GM18517 (cell line): ENCODE data around the gene RBM24.
"Not testable (repeated sequence)": the region's sequence is repeated elsewhere in the genome, so short reads cannot be mapped to it uniquely, and the experiment has no call there.

Experiments used
- ATAC-seq: cut with Tn5 transposase; IDR thresholded peaks from one replicate; pipeline ENCODE4 v1.9.1; 2021; ENCODE audit warnings: mild to moderate bottlenecking, moderate library complexity; ENCODE audit not compliant: unreplicated experiment

RBM24 gene

DNA sequence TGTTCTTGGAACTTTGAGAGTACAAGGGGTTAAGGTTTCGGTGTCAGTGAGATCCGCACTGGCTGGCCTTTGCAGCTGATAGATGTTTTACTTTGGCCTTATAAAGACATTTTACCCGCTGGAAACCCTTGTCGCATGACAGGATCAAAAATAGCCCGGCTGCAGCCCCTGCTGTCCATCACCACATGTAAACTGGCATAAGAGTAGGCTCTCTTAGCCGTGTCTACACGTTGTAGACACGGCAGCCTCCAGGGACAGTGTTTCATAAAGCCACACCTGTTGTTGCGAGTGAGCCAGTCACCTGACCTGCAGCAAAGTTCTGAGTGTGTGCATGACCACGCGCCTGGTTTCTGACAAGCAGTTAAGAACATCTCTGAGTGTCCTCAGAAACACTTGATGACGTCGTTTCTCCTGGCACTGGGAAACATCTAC lies 8.5 kb downstream of the RBM24 start:
- no peak for ATAC-seq

DNA sequence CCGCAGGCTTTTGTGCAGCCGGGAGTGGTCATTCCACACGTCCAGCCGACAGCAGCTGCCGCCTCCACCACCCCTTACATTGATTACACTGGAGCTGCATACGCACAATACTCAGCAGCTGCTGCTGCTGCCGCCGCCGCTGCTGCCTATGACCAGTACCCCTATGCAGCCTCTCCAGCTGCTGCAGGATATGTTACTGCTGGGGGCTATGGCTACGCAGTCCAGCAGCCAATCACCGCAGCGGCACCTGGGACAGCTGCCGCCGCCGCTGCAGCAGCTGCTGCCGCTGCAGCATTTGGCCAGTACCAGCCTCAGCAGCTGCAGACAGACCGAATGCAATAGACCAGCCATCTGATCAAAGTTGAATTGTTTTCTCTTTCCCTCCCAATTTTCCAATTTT lies 10.6 kb downstream of the RBM24 start:
- no peak for ATAC-seq

DNA sequence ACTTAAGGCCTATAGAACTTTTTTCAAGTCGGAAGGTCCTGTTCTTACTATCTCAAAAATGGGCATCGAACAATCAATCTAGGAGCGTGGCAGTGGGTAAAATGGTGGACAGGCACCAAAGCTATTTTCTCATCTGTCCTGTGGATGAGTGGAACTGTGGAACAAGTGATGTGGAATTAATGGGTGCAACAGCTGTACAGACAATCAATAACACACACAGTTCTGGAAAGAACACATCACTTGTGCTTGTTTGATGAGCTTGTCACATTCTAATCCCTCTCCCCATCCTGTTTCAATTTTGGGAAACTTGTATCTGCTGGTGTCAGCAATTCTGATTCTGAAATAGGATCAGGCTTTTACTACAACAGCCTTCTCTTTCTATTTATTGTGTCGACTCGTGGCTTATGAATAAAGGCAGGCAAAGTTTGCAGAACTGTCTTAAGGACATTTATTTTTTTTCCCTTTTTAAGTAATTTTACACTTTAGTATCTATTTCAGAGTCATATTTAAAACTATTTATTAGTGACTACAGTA lies 11.5 kb downstream of the RBM24 start:
- no peak for ATAC-seq

DNA sequence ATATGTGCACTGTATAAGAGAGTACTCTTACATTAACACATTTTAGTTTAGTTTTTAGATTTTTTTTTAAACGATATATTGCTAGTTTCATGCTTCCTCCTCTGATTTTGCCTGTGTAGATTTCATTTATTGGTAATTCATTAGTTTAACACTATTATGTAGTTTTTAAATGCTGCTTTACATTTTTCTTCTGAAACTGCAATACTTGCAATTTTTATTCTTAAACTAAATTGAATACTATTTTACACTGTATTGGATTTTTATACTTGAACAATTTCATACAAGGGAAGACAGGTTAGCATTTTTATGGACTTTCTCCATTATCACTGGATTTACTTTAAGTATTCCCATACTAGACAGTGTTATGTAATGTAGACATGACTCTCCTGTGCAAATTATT lies 12.2 kb downstream of the RBM24 start:
- no peak for ATAC-seq

DNA sequence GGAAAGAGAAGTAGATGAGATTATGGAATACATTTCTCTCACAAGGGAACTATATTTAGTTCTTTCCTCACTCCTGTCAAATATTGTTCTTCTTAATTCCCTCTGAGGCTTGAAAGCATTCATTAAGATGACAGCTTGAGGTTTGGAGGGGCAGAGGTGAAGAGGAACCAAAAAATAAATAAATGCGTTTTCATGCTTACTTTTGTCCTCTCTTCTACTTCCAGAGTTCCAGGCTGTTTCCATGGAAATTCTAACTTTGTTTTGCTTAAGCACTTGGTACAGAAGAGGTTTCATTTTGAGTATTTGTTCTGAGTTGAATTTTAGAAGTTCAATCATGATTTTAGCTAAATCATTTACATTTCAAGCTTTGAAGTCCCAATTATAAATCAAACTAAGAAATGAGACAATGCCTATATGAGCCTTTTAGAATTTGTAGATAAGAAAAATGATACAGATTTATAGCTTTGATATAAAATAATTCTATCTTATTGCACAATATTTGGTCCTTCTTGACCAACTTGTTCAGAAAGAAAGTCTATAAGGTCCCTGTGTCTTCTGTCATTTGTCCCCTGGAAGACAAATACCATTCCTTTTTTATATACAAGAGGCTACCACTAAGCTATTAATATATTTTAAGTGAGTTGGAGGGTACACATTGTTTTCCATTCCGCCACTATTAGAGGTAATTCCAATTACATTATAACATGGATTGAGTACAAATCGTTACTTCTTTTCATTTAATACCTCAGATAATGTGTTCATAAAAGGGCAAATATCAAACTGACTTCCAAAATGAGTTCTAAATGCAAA lies 16.3 kb downstream of the RBM24 start:
- ATAC-seq: no peak

DNA sequence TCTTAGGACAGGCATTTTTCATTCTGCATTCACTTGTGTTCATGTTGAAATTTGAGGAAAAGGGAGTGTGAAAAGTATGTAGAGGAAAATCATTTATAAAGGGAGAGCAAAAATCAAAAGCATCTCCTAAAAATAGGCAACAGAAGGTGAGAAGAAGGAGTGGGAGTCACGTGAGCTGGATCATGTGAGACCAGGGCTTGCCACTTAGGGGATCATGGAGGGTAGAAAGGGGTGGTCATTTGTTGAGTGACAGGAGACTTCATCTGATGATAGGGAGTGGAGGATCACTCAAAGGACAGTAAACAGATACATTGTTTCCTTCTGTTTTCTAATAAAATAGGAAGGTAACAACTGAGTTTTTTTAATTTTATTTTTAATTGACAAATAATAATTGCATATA lies 17.1 kb downstream of the RBM24 start:
- ATAC-seq: no peak

DNA sequence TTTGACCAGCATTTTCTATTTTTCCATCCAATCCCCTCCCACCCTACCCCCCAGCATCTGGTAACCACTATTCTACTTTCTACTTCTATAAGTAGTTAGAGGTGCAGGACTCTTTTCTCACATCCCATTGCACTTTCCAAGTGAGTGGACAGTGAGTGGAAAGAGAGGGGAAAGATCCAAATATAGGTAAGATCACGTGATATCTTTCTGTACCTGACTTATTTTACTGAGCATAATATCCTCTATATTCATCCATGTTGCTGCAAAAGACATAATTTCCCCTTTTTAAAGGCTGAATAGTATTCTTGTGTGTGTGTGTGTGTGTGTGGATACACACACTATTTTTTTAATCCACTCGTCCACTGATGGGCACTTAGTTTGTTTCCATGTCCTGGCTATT lies 18.1 kb downstream of the RBM24 start:
- ATAC-seq: no peak

DNA sequence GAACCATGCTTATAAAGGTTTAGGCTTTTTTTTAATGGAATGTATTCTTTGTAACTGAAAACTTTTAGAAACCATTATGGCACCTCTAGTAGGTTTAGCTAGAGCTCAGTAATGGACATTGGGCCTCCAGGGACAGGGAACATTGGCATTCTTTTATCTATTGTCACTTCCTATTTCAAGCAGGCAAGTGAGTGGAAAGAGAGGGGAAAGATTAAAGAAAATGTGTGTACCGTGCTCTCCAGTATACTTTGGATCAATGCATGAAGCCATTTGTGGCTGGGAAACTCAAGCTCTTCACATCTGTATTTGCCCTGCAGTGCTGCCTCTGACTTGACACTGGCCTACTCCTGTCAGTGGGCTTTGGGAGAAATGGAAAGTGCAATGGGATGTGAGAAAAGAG lies 18.6 kb downstream of the RBM24 start:
- no peak for ATAC-seq

DNA sequence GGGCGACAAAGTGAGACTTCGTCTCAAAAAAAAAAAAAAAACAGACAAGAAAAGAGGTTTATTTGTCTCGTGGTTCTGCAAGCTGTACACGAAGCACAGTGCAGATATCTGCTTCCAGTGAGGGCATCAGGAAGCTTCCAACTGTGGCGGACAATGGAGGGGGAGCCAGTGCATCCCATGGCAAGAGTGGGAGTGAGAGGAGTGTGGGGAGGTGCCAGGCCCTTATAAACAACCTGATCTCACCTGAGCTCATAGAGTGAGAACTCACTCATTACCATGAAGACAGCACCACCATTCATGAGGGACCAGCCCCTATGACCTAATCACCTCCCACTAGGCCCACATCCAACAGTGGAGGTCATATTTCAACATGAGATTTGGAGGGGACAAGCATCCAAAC lies 19.5 kb downstream of the RBM24 start:
- no peak for ATAC-seq

DNA sequence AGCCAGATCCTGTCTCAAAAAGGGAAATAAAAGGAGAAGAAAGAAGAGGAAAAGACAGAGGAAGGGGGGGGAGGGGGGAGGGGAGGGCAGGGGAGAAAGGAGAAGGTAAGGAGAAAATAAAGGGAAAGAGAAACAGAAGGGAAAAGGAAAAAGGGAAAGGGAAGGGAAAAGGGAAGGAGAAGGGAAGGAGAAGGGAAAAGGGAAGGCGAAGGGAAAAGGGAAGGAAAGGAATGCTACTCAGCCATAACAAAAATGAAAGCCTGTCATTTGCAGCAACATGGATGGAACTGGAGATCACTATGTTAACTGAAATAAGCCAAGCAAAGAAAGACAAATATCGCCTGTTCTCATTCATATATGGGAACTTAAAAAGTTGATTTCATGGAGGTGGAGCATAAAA lies 22.3 kb downstream of the RBM24 start:
- ATAC-seq: no peak

DNA sequence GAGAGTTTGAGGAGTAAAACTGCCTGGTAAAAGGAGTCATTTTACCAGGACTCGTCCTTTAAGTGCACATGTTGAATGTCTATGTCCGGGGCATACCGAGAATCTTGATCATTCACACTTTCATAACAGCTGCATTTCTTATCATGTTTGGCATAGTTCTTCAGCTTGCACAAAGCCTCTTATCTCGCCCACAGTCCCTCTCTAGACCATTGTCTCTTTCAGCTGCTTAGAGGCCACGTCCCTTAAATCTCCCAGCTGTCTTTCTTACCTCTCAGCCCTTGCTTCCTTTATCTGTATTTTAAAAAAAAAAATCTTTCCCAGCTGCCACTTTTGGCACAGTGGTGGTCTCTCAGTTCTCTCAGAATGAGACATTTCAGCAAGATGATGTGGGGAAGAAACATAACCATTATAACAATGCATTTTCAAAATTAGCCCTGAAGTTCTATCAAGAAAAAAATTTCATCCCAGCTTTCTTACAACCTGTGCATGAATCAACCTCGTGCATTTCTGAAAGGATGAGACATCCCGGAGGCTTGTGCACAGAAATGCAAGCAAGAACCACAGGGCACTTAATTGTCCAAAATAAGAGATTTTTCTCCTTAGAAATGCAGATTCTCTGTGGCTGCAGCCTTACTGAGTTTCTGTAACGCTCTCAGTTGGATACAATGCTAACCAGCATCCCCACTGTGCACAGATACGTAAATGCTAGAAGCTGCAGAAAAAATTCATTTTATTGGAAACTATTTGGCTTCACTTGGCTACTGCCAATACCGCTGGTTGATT lies 24.2 kb downstream of the RBM24 start:
- ATAC-seq: no peak

DNA sequence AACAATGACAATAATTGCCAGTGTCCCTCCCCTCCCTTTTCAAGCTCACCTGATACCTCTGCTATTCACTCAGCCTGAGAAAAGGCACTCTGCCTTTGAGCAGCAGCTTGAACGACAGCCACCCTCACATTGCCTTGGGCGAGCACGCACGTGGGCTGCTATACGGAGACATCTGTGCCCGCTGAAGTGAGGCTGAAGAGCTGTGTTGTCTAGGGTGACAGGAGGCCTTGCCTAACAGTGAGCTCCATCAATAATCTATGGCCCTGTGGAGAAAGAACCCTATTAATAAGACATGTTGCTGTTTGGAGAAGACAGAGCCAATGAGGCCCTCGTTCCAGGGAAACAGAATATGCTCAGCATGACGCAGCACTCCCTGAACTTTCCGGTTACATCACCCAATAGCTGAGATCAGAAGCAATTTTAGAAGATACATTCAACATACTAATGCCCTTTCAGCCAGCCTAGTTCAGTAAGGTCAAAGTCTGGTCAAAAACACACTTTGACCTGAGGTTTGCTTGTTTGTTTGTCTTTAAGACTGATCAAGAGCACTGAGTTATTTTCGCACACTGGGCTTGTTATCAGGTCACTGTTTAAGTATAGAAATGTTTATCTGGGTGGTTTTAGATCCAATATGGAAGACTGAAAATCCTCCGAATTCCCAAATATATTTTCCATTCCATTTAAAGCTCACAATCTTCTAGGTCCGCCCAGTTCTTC lies 30.6 kb downstream of the RBM24 start:
- no peak for ATAC-seq

DNA sequence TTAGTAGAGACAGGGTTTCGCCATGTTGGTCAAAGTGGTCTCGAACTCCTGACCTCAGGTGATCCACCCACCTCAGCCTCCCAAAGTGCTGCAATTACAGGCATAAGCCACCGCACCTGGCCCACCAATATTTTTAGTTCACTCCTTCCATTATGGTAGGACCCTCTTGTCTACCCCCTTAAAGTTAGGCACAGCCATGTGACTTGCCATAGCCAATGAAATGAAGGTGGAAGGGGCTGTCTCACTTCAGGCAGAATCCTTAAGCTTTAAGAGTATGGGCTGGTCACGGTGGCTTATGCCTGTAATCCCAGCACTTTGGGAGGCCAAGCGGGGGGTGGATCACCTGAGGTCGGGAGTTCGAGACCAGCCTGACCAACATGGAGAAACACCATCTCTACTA lies 32.1 kb downstream of the RBM24 start:
- ATAC-seq: not testable (repeated sequence)

DNA sequence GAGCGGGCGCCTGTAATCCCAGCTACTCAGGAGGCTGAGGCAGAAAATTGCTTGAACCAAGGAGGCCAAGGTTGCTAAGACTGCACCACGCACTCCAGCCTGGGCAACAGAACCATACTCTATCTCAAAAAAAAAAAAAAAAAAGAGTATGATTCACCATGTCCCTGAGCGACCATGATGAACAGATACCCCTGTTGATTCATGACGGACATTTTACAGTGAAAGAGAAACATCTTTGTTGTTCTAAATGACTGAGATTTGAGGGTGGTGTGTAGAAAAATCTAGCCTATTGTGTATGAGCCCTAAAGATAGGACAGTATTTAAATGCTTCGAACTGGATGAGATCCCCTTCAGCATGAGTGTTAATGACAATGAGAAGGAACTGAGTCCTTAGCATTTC lies 32.8 kb downstream of the RBM24 start:
- no peak for ATAC-seq

DNA sequence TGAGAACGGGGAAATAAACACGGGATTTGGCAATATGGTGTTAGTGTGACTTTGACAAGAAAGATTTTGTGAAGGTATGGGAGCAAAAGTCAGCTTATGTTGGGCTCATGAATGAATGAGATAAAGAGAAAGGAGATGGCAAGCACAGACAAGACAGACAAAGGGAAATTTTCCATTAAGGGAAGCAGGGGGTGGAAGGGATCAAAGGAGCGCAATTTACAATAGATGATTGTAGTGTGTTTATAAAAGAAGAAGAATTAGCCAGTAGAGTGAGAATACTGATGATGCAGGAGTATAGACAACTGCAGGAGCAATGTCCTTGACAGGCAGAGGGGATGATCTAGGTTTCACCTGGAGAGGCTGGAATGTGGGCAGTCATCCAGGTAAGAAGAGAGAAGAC lies 34.1 kb downstream of the RBM24 start:
- ATAC-seq: no peak

DNA sequence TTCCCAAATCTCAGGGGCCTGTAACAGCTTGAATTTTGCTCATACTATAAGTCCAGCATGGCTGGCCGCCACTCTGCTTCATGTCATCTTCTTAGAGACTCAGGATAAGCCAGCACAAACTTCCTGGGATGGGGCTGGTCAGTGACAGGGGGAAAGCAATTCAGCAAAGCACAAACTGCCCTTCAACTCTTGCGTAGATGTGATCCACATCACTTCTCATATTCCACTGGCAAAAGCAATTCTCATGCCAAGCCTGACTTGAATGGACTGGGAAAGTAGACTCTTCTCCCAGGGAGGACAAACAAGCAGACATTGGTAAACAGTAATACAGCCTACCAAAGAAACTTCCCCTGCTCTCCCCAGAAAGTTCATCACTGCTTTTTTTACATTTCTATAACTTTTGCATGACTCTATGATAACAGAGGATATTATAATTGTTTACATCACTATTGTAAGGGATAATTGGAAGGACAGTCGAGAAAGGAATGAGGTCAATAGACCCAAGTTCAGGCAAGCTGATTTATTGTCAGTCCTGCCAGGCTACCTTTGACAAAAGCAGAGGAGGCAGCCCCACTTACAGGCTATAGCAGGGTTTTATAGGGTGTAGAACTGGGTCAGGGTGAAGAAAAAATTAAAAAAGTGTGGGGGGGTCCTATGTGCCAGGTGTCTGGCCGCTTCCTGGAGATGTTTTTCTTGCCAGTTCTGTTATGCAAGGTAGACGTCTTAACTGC lies 37.4 kb downstream of the RBM24 start:
- ATAC-seq: no peak

DNA sequence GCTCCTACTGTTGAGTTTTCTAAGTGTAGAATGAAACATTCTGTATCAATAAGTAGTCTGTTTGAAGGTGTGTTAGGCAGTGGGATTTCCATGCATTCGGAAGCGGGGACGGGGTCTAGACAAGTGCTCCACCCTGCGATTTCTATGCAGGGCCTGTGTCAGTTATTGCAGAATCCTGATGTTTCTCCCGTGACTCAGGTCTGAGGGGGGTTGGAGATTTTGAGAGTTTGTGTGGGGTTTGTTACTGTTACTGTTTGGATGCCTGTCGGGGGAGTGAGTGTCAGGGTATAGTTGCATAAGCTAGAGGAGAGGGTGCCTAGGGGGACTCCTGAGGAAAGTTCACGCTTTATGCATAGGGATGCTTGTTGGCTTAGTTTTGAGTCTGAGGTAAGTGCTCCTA lies 39.1 kb downstream of the RBM24 start:
- ATAC-seq: not testable (repeated sequence)

DNA sequence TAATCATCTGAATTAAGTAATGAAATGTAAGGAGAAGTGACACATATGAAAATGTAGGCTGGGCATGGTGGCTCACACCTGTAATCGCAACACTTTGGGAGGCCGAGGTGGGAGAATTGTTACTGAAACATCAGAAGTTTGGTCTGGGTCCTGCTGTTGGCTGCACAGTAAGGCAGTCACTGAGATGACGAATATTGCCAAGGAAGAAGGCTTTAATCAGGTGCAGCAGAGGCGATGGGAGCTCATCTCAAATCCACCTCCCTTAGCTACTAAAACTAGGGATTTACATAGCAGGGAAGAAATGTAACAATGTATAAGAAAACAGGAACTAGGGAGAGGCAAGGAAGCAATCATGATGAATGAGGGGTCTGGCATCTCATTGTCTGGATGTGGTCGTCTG lies 50.1 kb downstream of the RBM24 start:
- no peak for ATAC-seq

DNA sequence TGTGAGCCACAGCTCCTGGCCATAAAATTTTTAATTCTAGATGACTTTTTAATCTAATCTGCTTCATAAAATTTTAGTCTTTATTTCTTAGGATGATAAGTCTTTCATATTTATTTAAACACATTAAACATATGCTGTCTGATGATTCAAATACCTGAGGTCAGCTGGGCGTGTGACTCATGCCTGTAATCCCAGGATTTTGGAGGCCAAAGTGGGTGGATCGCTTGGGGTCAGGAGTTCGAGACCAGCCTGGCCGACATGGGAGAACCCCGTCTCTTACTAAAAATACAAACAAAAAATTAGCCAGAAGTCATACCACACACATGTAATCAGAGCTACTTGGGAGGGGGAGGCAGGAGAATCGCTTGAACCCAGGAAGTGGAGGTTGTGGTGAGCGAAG lies 53.1 kb downstream of the RBM24 start:
- no peak for ATAC-seq

DNA sequence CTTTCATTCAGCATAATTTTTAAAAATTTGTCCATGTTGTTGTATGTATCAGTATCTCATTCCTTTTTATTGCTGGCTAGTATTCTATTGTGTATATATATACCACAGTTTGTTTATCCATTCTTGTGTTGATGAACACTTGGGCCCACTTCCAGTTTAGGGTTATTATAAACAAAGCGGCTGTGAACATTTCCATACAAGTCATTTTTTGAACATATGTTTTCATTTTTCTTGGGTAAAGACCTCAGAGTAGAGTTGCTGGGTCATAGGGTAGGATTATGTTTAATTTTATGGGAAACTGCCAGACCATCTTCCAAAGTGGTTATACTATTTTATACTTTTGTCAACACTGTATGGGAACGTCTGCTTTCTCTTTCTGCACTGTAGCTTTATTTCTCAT lies 55.3 kb downstream of the RBM24 start:
- no peak for ATAC-seq

DNA sequence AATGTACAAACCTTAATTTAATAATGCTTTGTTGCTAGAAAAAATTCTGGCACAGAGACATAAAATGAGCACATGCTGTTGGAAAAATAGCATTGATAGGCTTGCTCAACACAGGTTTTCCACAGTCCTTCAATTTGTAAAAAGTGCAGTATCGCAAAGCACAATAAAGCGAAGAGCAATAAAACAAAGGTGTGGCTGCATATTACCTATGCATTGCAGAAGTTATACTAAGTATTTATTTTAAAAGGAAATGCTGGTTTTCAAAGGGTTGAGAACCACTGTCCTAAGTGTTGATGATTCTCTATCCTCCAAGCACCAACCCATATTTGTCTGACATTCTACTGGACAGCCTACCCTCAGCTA lies 58.1 kb downstream of the RBM24 start:
- no peak for ATAC-seq
